Hepatocyte (in vitro differentiated cells): ENCODE measurements around the gene STRIP1. TPM values are rescaled to one million over a fixed set of nuclear protein-coding genes. Genes with fewer than 3 reads are reported as not detected.

Experiments
- DNase-seq: peaks from one replicate; pipeline ENCODE4 v3.0.0-alpha.2; 2016; ENCODE audit warnings: low spot score
- H2AFZ ChIP-seq: fragments of 200-600 bp; sonication (generic); 2 replicates; pipeline ENCODE4 v1.6.0; 2016; ENCODE audit warnings: antibody characterized with exemption, mild to moderate bottlenecking
- H3K27ac ChIP-seq: fragments of 200-600 bp; sonication (generic); 2 replicates; pipeline ENCODE4 v1.5.1; 2016; ENCODE audit warnings: mild to moderate bottlenecking
- H3K27me3 ChIP-seq: fragments of 200-600 bp; sonication (generic); 2 replicates; pipeline ENCODE4 v1.6.1; 2016
- H3K36me3 ChIP-seq: fragments of 200-600 bp; sonication (generic); replicated peaks from 2 replicates; pipeline ENCODE4 v1.5.1; 2016; ENCODE audit warnings: low read depth; ENCODE audit not compliant: insufficient read depth
- H3K4me1 ChIP-seq: fragments of 200-600 bp; sonication (generic); 2 replicates; pipeline ENCODE4 v1.5.1; 2016; ENCODE audit warnings: mild to moderate bottlenecking, moderate library complexity; ENCODE audit not compliant: insufficient read depth
- H3K4me2 ChIP-seq: fragments of 200-600 bp; sonication (generic); 2 replicates; pipeline ENCODE4 v1.6.0; 2016
- H3K4me3 ChIP-seq: fragments of 200-600 bp; sonication (generic); 2 replicates; pipeline ENCODE4 v1.5.1; 2016; ENCODE audit warnings: mild to moderate bottlenecking
- H3K79me2 ChIP-seq: fragments of 200-600 bp; sonication (generic); 2 replicates; pipeline ENCODE4 v1.6.0; 2017; ENCODE audit warnings: mild to moderate bottlenecking
- H3K9me2 ChIP-seq: fragments of 200-600 bp; sonication (generic); replicated peaks from 2 replicates; pipeline ENCODE4 v1.6.0; 2017; ENCODE audit warnings: mild to moderate bottlenecking; ENCODE audit not compliant: insufficient read depth
- H3K9me3 ChIP-seq: fragments of 200-600 bp; sonication (generic); 2 replicates; pipeline ENCODE4 v1.5.1; 2016; ENCODE audit warnings: low read depth, mild to moderate bottlenecking
- H4K20me1 ChIP-seq: fragments of 200-600 bp; sonication (generic); 2 replicates; pipeline ENCODE4 v1.6.0; 2016; ENCODE audit warnings: mild to moderate bottlenecking; ENCODE audit not compliant: insufficient read depth, poor library complexity, severe bottlenecking
- CTCF ChIP-seq: fragments of 200-600 bp; sonication (generic); IDR thresholded peaks from 2 replicates; pipeline ENCODE4 v1.5.1; 2016; ENCODE audit warnings: antibody characterized with exemption, mild to moderate bottlenecking; ENCODE audit not compliant: poor library complexity
- EZH2 ChIP-seq: fragments of 200-600 bp; sonication (generic); IDR thresholded peaks from 2 replicates; pipeline ENCODE4 v1.6.1; 2016; ENCODE audit warnings: antibody characterized with exemption, mild to moderate bottlenecking, borderline replicate concordance
- EZH2phosphoT487 ChIP-seq: fragments of 200-600 bp; sonication (generic); IDR thresholded peaks from one replicate; pipeline ENCODE4 v1.6.1; 2018; ENCODE audit warnings: antibody characterized with exemption, mild to moderate bottlenecking, low read depth, moderate library complexity; ENCODE audit not compliant: unreplicated experiment, severe bottlenecking
- WGBS: methylation state at CpG from one replicate; pipeline ENCODE4 v1.1.6; 2016; ENCODE audit warnings: low lambda C conversion rate; ENCODE audit errors: missing lambda C conversion rate; 5-methylcytosine and 5-hydroxymethylcytosine counted together
- polyA plus RNA-seq: library from polyadenylated mRNA; unstranded; fragments of >200 nt; fragmentation: Nextera tagmentation; extraction: Ambion mirVana; gene quantifications from 2 replicates; pipeline ENCODE4 v1.2.1, GENCODE V29; 2016
- total RNA-seq: library from RNA; depleted of rRNA; stranded (reverse); fragments of >200 nt; gene quantifications from 2 replicates; pipeline ENCODE4 v1.2.3, GENCODE V29; 2014

STRIP1 gene
- total and polyA plus RNA-seq, 2 experiments from 2014 or later, result 29.1 to 44.6 TPM

- Histone ChIP-seq H4K20me1 (peaks cover 46% of the 10 kb centered on the region), H3K4me3 (no peak overlapping the region), H3K9me2 (no peaks in the 10 kb centered on the region), H3K79me2 (peaks cover 100% of the 10 kb centered on the region), H3K4me1 (peaks cover 35% of the 10 kb centered on the region), H3K27me3 (no peaks in the 10 kb centered on the region), H3K9me3 (no peaks in the 10 kb centered on the region), H3K4me2 (no peak overlapping the region), H3K36me3 (no peaks in the 10 kb centered on the region), H3K27ac (peak overlapping the region; percentile 72), H2AFZ (no peak overlapping the region)
- TF ChIP-seq EZH2phosphoT487 (no peak), CTCF (no peak), EZH2 (no peak)
- WGBS, result 93% methylated on average over 2 of the region's 2 CpGs
- DNase-seq, result no peak
These were observed 38.9 kb upstream of the STRIP1 start for GRCh38 chr1:109995536-109995935.

- H3K27ac ChIP-seq, result peak overlapping the region; percentile 72
- H3K4me2 ChIP-seq, result peak overlapping the region; percentile 8
- no peaks in the 10 kb centered on the region for H3K9me3 ChIP-seq
- H3K27me3 ChIP-seq, result no peaks in the 10 kb centered on the region
- 75% methylated on average over 5 of the region's 5 CpGs for WGBS
- TF ChIP-seq CTCF, result no peak
- TF ChIP-seq EZH2phosphoT487, result no peak
- TF ChIP-seq EZH2, result no peak
- no peak overlapping the region for H2AFZ ChIP-seq
- no peak overlapping the region for H3K4me3 ChIP-seq
- DNase-seq, result no peak
- H3K4me1 ChIP-seq, result peaks cover 35% of the 10 kb centered on the region
- H3K36me3 ChIP-seq, result no peaks in the 10 kb centered on the region
- peaks cover 40% of the 10 kb centered on the region for H4K20me1 ChIP-seq
- peaks cover 100% of the 10 kb centered on the region for H3K79me2 ChIP-seq
- no peaks in the 10 kb centered on the region for H3K9me2 ChIP-seq
These were observed 37.9 kb upstream of the STRIP1 start for GRCh38 chr1:109996476-109996875.

- Histone ChIP-seq H3K9me2 (no peaks in the 10 kb centered on the region), H3K4me1 (peaks cover 35% of the 10 kb centered on the region), H3K9me3 (no peaks in the 10 kb centered on the region), H3K4me2 (peak overlapping the region; percentile 8), H2AFZ (no peak overlapping the region), H3K79me2 (peaks cover 100% of the 10 kb centered on the region), H3K27me3 (no peaks in the 10 kb centered on the region), H3K36me3 (no peaks in the 10 kb centered on the region), H4K20me1 (peaks cover 39% of the 10 kb centered on the region), H3K4me3 (no peak overlapping the region), H3K27ac (peak overlapping the region; percentile 72)
- DNase-seq, result no peak
- 47% methylated on average over 7 of the region's 7 CpGs for WGBS
- no peak for TF ChIP-seq CTCF
- no peak for TF ChIP-seq EZH2phosphoT487
- no peak for TF ChIP-seq EZH2
These were observed 37.1 kb upstream of the STRIP1 start for GRCh38 chr1:109997204-109997866.

GRCh38 chr1:109997867-109998229 is 36.6 kb upstream of the STRIP1 start:
- no peaks in the 10 kb centered on the region for H3K9me2 ChIP-seq
- H3K79me2 ChIP-seq, result peaks cover 100% of the 10 kb centered on the region
- H3K4me1 ChIP-seq, result peaks cover 39% of the 10 kb centered on the region
- H3K4me3 ChIP-seq, result no peak overlapping the region
- H3K9me3 ChIP-seq, result no peaks in the 10 kb centered on the region
- peaks cover 39% of the 10 kb centered on the region for H4K20me1 ChIP-seq
- no peak for DNase-seq
- H2AFZ ChIP-seq, result no peak overlapping the region
- H3K27me3 ChIP-seq, result no peaks in the 10 kb centered on the region
- peak overlapping the region; percentile 72 for H3K27ac ChIP-seq
- H3K4me2 ChIP-seq, result peak overlapping the region; percentile 8
- no peaks in the 10 kb centered on the region for H3K36me3 ChIP-seq
- no peak for TF ChIP-seq EZH2
- no peak for TF ChIP-seq EZH2phosphoT487
- no peak for TF ChIP-seq CTCF
